Measurements from ENCODE around the gene UNCX. TPM values are rescaled to one million over a fixed set of nuclear protein-coding genes. Genes with fewer than 3 reads are reported as not detected.

The UNCX gene
- total RNA-seq, 1 experiment from 2014 or later: not detected

DNA sequence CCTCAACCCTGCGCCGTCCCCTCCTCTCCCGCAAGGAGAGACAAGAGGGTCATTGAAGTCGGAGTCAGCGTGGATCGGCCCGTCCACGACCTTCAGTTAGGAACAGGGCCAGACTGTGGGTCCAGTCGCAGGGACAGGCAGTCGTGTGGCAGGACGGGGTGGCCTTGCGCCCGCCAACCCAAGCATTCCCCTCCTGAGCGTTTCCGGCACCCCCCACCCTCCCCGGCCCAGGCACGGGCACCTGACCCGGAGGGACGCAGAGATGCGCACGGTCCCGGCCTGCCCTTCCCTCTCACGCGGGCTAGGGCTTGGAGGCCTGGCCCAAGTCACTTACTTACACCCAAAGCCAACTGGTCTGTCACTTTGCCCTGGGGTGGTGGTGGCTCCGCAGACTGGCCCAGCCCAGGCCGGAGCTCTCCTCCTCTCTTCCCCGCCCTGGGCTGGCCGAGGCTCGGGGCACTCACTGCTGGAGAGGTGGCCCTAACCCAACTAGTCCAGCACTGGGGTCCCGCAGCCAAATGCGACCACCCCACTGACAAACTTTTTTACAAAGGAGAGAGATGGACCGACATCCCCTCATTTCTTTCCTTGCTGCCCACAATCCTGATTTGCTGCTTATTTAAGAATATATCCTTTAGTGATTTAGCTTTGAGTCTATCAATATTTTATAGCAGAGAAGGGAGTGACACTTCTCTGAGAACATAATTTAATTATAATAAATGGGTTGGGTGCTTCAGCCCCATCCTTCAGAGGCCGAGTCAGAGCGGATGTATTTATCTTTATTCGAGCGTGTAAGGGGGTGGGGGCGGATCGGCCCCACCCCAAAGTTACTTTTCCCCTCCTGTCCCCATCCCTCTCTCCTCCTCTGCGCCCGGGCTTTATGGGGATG, 1.2 kb upstream of the UNCX start:
- no peak for DNase-seq (ENCODE audit: low read depth)

DNA sequence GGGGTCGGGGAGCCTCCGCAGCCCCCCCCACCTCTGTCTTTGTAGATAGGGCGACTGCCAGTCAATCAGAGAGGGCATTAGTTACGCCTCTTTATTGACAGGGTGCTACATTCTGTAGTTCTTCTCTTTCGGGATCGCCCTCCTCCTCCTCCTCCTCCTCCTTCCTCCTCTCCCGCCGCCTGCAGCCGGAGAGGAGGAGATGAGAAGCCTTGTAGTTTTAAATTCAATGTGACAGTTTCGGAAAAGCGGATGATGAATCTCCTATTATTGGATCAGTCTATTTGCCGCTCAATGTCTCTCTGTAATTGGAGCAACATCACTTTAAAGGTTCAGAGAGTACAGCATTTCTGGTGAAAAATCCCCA, 587 bp upstream of the UNCX start:
- DNase-seq (ENCODE audit: low read depth): no peak

DNA sequence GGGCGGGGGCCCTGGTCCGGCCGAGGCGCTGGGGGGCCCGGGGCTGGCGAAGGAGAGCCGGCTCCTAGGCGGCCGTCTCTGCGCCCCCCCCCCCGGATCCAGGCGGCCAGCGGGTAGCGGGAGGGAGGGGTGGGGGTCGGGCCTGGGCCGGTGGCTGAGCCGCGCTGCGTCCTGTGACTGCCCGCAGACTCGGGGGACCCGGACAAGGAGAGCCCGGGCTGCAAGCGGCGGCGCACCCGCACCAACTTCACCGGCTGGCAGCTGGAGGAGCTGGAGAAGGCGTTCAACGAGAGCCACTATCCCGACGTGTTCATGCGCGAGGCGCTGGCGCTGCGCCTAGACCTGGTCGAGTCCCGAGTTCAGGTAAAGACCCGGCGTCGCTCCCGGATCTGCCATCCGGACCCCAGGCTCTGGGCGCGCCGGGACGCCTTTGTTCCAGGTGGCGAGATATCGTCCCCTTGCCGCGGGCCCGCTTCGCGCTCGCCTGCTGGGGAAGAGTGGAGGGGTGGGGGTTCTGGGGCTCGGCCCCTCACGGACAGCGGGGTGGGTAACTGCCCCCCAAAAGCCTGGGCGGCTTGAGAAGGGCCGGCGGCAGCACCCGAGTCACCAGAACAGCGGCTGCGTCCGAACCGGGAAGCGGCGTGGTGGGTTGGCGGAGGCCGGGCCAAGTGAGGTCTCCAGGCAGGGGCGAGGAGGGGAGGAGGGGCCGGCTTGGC, 819 bp downstream of the UNCX start:
- DNase-seq (ENCODE audit: low read depth): no peak

GRCh38 chr7:1234049-1234880, 1.6 kb downstream of the UNCX start:
- DNase-seq (ENCODE audit: low read depth): no peak

DNA sequence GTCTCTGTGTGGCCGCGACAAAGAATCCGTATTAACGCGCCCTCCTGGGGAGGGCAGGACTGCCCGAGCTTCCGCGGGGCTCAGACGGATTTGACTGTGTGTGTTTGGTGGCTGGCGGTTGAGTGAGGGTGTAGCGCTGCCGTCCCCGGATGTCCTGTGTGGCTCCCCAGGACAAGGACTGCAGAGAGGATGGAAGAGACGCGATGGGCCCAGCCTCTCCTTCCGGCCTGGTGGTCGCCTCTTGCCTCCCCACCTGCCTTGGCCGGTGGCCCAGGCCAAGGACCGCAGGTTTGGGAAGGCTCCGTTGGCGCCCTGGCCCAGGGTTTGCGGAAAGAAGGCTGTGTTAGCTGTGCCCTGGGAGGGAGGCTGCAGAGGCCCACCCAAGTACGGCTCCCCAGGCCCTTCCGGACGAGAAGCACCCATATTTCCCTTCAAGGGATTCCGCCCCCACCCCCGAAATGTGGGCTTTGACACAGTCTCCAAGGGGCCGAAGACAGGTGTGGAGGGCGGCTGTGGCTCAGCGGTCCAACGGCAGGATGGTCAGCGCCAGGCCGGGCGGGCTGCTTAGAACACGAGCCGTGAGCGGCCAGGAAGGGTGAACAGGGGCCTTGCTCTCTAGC, 2.3 kb downstream of the UNCX start:
- DNase-seq (ENCODE audit: low read depth): no peak

DNA sequence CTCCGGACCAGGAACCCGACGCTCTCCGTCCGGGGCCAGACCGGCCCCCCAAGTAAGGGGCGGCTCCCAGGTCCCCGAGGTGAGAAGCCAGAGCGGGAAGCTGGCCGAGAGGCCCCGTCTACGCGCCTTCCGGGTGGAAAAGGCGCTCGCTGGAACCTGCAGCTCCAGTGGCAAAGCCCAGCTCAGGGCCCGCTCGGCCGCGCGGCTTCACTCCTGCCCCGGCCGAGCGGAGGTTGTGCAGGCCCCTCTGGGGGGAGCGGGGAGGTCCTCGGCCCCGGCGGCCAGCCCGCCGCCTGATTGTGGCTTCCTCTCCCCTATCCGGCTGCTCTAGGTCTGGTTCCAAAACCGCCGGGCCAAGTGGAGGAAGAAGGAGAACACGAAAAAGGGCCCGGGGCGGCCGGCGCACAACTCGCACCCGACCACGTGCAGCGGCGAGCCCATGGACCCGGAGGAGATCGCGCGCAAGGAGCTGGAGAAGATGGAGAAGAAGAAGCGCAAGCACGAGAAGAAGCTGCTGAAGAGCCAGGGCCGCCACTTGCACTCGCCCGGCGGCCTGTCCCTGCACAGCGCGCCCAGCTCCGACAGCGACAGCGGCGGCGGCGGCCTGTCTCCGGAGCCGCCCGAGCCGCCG, 2.9 kb downstream of the UNCX start:
- DNase-seq (ENCODE audit: low read depth): no peak

GRCh38 chr7:1236132-1236661, 3.5 kb downstream of the UNCX start:
- no peak for DNase-seq (ENCODE audit: low read depth)

- no peak for DNase-seq (ENCODE audit: low read depth)
Measured at GRCh38 chr7:1236831-1237701, 4.4 kb downstream of the UNCX start.

- no peak for DNase-seq (ENCODE audit: low read depth)
Measured at GRCh38 chr7:1237704-1238255, 5.1 kb downstream of the UNCX start.

DNA sequence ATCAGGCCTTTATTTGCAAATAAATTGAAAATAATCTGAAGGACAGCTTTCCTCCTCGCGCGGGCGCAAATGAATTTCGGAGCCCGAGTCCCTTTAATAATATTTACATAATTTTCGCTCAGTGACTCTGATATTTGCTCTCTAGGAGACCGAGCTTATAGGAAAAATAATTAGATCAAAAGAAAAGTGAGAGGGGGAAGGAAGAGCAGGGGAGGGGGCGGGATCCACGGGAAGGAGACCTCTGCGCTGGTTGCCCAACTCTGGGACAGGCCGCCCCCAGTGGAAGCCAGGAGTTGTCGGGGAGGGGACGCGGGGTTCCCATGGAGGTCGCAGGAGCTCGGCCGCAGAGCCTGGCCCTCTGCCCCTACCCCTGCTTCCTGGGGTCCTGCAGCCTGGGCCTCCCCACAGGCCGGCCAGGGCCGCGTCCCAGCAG, 5.8 kb downstream of the UNCX start:
- DNase-seq (ENCODE audit: low read depth): no peak

- DNase-seq (ENCODE audit: low read depth): no peak
Measured at GRCh38 chr7:1238931-1239802, 6.5 kb downstream of the UNCX start.

DNA sequence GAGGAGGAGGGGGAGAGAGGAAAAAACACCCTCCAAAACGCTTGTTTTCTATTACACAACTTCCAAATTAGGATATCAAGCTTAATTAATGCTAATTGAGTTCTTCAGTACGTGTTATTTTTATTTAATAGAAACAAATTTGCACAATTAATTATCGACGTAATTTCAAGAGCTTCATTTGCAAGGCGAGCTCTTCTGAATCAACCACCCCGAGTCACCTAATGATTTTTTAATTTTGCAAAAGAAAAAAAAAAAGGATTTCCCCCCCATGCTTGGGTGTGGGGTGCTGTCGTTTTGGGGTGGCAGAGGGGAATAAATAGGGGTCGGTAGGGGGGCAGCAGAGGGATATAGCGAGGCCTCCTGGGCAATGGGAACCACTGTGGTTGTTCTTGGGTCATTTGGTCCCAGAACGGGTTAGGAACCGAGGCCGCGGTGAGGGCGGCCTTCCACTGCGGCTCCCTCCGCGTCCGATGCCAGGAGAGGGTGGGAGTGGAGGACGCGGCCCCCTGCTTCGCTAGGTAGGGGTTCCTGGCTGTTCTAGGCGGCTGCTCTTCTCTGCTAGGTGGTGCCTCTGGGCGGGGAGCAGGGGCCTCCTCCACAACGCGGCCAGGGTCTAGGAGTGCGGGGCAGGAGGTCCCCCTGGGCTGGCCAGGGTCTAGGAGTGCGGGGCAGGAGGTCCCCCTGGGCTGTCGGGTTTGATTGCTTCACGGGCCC, 7.3 kb downstream of the UNCX start:
- DNase-seq (ENCODE audit: low read depth): no peak

GRCh38 chr7:1240517-1241257, 8.0 kb downstream of the UNCX start:
- DNase-seq (ENCODE audit: low read depth): no peak

DNA sequence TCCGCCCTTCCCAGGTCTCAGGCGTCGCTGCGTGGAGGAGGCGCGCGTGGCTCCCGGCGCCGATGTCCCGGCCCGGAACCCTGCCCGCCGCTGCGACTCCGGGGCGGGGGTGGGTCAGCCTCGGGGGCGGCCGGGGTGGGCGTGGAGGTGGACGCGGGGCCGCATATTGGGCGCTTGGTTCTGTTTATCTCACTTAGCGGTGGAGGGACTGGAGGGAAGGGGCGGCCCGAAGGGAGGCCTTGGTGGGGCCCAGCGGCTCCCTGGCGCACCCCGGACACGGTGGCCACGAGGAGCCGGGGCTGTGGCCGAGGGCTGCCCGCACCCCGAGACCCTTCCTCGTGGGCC, 8.6 kb downstream of the UNCX start:
- DNase-seq (ENCODE audit: low read depth): no peak

DNA sequence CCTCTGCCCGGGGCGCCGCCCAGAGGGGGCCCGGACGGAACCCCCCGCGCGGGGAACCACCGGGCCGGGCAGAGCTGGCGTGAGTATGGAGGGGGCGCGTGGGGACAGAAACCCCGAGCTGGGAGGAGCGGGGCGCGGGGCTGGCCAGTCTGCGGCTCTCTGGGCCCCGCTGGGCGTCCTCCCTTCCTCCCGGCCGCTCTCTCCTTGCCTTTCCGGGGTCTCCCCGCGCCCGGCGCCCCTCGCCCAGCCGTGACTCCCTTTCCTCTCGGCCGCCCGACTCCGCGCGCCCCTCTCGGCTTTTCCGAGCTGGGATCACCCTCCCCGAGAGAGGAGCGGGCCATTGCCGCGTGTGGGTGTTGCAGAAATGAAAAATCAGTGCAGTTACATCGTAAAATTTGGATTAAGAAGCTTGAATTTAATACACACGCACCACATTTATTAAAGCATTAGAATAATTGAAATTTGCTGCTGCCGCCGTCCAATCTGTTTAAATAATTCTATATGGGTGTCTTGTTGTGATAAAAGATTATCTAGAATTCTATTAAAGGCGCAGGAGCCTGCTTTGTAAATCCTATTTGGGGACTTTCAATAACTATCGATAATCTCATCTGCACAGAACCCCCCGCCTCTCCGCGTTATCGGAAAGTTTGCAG, 9.1 kb downstream of the UNCX start:
- DNase-seq (ENCODE audit: low read depth): no peak

DNA sequence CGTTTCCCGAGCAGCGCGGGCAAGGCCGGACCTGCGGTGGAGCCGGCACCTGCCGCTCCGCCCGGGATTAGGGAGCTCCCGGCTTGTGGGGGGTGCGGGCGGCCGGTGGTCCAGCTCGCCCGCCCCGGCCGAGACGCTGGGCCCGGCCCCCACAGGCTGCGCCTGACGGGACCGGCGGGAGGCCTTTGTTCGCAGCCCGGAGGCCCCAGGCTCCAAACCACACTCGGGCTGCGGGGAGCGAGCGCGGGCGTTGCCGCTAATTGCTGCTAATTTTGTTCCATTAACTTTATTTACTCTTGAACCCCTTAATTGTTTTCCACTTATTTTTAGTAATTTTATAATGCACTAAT, 9.6 kb downstream of the UNCX start:
- DNase-seq (ENCODE audit: low read depth): no peak

Measured in HT1080 (cell line).